Prostate gland (tissue), 2 donors: ENCODE results near the gene RBFOX2.

Experiments
- CTCF ChIP-seq, 4 experiments: fragments of 200-600 bp in 2 of 4; fragments of 450-650 bp in 2 of 4; sonication (generic) in 2 of 4; IDR thresholded peaks; 1 replicate in 3 of 4; 2 replicates in 1 of 4; pipeline ENCODE4 v1.5.1; 2016 to 2019; ENCODE audit warnings: antibody characterized with exemption in 4 of 4, mild to moderate bottlenecking in 2 of 4, moderate library complexity in 2 of 4
- POLR2A ChIP-seq: fragments of 450-650 bp; IDR thresholded peaks from one replicate; pipeline ENCODE4 v1.6.1; 2016; ENCODE audit warnings: antibody characterized with exemption, mild to moderate bottlenecking

- TF ChIP-seq POLR2A (no peak), CTCF (IDR thresholded peaks at IDR 0.05) (no peak)
Measured at GRCh38 chr22:35973388-35973787, 55.2 kb downstream of the RBFOX2 start.
